Measurements from ENCODE around the gene AFF3.
A peak's percentile ranks its signal among the peaks of the same experiment; 100 is the strongest.

AFF3 gene

GRCh38 chr2:99877963-99878362 lies 264.4 kb downstream of the AFF3 start:
- peak; percentile 52 to 77 (median 76) for DNase-seq

GRCh38 chr2:99876956-99877355 lies 265.4 kb downstream of the AFF3 start:
- no peak for DNase-seq

GRCh38 chr2:99875627-99876201 lies 266.7 kb downstream of the AFF3 start:
- DNase-seq = no peak

DNA sequence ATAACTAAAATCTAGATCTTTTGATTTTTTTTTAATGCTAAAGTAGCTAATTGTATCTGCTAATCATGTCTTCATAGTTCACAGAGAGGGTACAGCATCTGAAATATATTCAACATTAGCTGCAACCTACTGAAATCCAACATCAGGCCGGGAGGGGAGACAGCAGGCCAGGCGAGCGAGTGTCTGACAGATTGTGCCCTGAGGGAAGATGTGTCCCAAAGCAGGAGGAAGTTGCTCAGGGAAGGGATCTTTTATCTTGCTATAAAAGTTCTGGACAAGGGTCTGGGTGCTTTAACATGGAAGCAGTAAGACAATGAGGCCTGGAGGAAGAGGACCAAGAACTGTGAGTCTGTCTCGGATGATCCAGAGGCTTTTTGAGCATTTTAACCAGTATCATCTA lies 274.1 kb downstream of the AFF3 start:
- no peak for DNase-seq

- peak; percentile 90 to 94 (median 93) for DNase-seq
These were observed 274.6 kb downstream of the AFF3 start for GRCh38 chr2:99867770-99868169.

DNA sequence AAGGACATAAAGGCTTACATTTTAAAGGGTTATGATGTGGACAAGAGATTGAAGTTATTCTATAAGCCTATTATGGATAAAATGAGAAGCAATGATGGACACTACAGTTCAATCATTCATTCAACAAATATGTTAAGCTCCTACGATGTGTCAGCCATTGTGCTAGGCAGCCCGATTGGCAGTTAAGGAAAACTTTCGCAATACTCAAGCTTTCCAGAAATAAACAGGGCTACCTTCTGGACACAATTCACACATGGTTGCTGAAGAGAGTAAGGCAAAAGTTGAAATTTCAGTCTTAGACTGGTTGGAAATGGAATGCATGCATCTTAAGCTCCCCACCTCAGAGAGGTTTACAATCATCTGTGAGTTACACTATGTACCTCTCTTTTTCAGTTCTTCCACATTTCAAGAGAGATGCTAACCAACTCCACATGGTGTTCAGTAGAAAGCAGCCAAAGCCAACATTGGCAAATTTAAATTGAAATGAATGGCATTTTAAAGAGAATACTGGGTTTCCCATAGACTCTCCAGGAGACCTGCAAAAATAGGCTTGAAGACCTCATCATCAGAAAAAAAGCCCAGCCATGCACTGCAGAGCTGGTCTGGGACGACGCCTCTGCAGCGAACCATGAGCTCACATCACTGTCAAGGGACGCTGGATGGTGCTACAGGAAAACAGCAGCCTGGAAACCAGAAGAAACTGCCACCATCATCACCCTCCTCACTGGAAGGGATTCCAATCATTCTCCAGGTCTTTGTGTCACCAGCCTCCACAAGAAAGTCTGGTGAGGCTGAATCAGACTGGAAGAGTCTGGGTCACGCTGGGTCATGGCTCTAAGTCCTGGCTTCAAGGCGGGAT lies 276.3 kb downstream of the AFF3 start:
- DNase-seq = peak in 1 of 3 donors; percentile 24

DNA sequence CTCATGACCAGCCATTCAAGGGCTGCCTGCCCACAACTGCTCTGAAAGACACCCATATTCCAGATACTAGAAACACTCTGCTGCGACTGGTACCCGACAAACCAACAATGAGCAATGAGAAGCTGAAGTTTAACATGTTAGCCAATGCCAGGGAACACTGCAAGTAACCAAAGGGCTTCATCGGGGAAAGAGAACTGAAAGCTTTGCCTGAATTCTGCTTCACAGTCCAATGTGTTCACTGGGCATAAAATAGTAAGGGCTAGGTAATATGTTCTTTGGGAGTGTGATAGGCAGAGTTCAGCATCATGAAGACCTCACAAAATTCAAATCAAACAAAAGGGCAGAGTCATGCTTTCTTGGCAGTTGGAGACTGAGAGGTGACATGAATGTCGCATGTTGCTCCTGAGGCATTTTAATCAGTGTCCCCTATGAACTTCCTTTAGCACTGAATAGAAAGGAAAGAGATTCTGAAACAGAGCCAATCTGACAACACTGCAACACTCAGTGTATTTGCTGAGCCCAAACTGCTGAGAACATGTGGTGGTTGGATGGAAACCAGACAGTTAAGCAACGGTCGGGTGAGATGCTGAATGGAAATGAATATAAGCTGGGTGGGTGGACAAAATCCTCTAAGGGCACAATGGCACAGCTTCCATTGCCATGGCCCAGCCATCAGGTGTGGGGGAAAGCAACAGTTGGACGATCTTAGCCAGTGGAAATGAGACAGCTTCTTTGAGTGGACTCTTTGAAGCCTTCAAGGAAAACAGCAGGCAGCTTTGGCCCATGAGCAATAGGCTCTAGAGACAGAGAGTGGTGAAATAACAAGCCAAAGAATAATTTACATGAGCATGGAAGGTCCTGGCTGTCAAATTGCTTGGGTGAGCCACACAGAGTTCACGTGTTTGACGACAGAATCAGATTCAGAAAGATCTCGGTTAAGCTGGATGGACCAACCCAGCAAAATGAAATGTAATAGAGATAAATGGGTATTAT lies 277.5 kb downstream of the AFF3 start:
- peak; percentile 39 to 54 (median 47) for DNase-seq

- DNase-seq = peak; percentile 69 to 86 (median 85)
These were observed 278.5 kb downstream of the AFF3 start for GRCh38 chr2:99863903-99864270.

- no peak for DNase-seq
These were observed 279.0 kb downstream of the AFF3 start for GRCh38 chr2:99863236-99863902.

DNA sequence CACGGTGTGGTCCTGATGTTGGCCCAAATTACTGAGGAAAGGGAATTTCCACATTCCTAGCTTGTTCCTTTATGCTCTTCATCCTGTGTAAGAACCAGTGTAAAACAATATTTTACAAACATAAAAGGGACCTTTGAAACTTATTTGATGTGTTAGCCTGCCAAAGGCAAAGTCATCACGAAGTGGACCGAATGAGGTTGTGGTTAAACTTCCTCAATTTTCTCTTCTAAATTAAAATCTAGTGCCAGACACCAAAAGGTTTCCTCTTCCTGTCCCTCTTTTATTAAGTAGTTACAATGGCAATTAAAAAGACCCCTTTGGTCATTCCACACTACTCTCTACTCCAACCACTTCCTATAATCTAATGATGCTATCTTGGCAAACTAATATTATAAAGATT lies 279.8 kb downstream of the AFF3 start:
- peak; percentile 22 to 52 (median 51) for DNase-seq

- DNase-seq = peak in 2 of 3 donors; percentile 35 to 41
These were observed 281.0 kb downstream of the AFF3 start for GRCh38 chr2:99861376-99861760.

GRCh38 chr2:99860720-99861375 lies 281.5 kb downstream of the AFF3 start:
- no peak for DNase-seq

DNA sequence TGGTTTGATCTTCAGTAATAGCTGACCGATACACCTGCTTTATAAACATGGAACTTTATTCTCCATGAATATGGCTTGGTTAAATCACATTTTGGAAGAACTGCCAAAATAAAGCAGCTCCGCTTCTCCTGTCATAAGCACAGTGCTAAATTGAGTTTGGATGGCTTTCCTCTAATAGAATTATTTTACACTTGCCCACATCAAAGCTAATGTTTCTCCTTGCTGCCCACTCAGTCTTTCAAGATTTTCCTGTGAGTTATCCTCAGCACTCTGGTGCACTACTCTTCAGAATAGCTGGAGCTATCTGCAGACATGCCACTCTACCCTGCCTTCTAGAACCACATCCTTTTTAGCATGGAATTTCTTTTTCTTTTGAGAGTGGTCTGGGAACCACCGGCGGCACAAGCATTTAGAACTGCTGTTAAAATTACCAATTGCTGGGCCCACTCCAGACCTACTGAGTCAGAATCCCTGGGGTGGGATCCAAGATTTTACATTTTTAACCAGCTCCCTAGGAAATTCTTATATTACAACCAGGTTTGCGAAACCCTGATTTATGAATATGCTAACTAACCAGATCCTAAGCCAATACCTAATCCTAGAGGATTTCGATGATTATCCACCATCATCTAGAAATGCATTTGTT lies 283.3 kb downstream of the AFF3 start:
- DNase-seq = no peak

- DNase-seq = no peak
These were observed 284.4 kb downstream of the AFF3 start for GRCh38 chr2:99857867-99858444.

- DNase-seq = no peak
These were observed 285.0 kb downstream of the AFF3 start for GRCh38 chr2:99857372-99857771.

DNA sequence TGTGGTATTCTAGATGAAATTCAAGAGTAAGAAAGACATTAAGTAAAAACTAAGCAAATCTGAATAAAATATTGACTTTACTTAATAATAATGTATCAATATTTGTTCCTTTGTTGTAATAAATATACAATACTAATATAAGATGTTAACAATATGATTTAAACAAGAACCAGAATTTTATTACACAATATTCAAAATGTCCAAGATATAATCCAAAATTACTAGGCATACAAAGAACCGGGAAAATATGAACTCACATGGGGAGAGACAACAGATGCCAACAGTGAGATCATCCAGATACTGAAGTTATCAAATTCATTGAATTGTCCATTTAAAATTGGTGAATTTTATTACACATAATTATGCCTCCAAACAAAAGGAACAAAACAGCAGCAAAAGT lies 286.3 kb downstream of the AFF3 start:
- no peak for DNase-seq

DNA sequence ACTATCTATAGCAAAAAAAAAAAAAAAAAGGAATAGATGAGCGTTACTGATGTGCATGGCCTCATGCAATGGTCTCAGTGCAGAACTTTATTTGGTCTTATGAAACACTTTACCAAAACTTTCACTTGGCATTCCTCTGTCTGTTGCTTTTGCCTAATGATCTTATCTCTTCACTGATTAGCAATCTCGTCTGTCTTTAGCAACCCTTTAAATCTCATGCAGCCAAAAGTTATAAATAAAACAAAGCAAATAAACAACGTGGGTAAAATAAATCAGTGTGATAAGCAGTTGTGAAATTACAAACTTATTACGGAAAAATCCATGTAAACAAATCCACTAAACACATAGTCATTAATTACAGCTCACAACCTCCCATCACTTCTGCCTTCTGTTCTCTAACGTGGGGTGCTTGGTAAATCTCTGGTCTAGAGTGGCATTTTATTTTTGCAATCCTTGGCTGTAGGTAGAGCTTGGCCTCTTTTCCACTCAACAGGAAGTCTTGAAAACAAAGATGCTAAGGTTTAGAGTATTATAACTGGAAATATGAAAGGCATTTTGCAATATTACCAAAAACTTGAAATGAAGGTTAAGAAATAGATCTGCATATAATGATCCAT lies 288.0 kb downstream of the AFF3 start:
- DNase-seq = no peak

DNA sequence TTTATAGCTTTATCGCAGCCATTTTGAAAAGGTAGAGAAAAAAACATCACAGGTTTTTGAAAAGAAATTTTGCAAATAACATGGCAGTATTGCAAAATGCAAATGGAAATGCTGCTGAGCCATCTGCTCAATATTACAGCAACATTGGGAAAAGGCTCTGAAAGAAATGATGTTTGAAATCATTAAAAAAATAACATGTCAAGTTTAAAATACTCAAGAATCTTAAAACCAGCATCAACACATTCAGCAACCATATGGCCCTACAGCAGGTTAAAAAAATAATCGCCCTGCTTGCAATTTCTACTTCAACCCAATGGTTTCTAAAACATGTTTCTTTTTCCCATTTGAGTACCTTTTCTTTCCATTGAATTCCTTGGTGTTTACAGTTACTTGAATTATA lies 289.4 kb downstream of the AFF3 start:
- DNase-seq = no peak

- no peak for DNase-seq
These were observed 289.9 kb downstream of the AFF3 start for GRCh38 chr2:99852376-99852934.

GRCh38 chr2:99851811-99852210 lies 290.6 kb downstream of the AFF3 start:
- no peak for DNase-seq

All from suppressor macrophage treated with lipopolysaccharide for 1 hour (primary cell).